WI38 (cell line): ENCODE measurements around the gene PPP2R3B.

ENCODE experiments used
- H3K4me3 ChIP-seq: 2 replicates; pipeline ENCODE4 v1.5.1; 2011; ENCODE audit warnings: low read depth, mild to moderate bottlenecking, control low read depth, low read length
- CTCF ChIP-seq: IDR thresholded peaks from 2 replicates; pipeline ENCODE4 v1.5.1; 2012; ENCODE audit warnings: low read depth, mild to moderate bottlenecking, control low read depth, low read length

Gene PPP2R3B

GRCh38 chrX:373641-374471, 12.9 kb downstream of the PPP2R3B start:
- TF ChIP-seq CTCF, result no peak
- peak overlapping the region; percentile 56 for H3K4me3 ChIP-seq

GRCh38 chrX:372856-373640, 13.7 kb downstream of the PPP2R3B start:
- no peak for TF ChIP-seq CTCF
- H3K4me3 ChIP-seq, result peak overlapping the region; percentile 52

GRCh38 chrX:371907-372306, 14.8 kb downstream of the PPP2R3B start:
- no peak overlapping the region for H3K4me3 ChIP-seq
- TF ChIP-seq CTCF, result no peak

GRCh38 chrX:370963-371745, 15.6 kb downstream of the PPP2R3B start:
- no peak for TF ChIP-seq CTCF
- no peak overlapping the region for H3K4me3 ChIP-seq

- TF ChIP-seq CTCF, result no peak
- H3K4me3 ChIP-seq, result no peak overlapping the region
These were observed 16.3 kb downstream of the PPP2R3B start for GRCh38 chrX:370244-370962.

GRCh38 chrX:369563-370101, 17.1 kb downstream of the PPP2R3B start:
- no peak for TF ChIP-seq CTCF
- no peak overlapping the region for H3K4me3 ChIP-seq
